ENCODE measurements around the gene SCN8A.
"Not testable (repeated sequence)": the region's sequence is repeated elsewhere in the genome, so short reads cannot be mapped to it uniquely, and the experiment has no call there.

SCN8A gene

GRCh38 chr12:51827925-51828818 is 237.1 kb downstream of the SCN8A start:
- in situ Hi-C loops (cut with MboI; ENCODE audit: low sequenced_read_pairs): no loop called here

- in situ Hi-C loops (cut with MboI; ENCODE audit: low sequenced_read_pairs): no loop called here
These were observed 238.0 kb downstream of the SCN8A start for GRCh38 chr12:51829011-51829481.

DNA sequence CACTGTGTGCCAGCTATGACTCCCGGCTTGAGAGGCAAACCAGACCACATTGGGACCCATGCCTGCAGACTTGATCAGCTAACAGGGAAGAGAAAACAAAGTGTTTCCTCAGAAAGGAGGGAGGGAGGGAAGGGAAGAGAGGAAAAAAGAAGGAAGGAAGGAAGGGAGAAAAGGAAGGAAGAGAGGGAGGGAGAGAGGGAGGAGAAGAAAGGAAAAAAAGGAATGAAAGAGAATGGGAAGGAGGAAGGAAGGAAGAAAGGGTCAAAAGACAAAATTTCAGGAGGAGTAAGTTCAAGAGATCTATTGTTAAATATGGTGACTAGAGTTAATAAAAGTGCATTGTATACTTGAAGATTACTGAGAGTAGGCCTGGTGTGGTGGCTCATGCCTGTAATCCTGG is 238.6 kb downstream of the SCN8A start:
- in situ Hi-C loops (cut with MboI; ENCODE audit: low sequenced_read_pairs): no loop called here

GRCh38 chr12:51831817-51832216 is 240.8 kb downstream of the SCN8A start:
- in situ Hi-C loops (cut with MboI; ENCODE audit: low sequenced_read_pairs): not testable (repeated sequence)

- in situ Hi-C loops (cut with MboI; ENCODE audit: low sequenced_read_pairs): no loop called here
These were observed 241.5 kb downstream of the SCN8A start for GRCh38 chr12:51832354-51833107.

DNA sequence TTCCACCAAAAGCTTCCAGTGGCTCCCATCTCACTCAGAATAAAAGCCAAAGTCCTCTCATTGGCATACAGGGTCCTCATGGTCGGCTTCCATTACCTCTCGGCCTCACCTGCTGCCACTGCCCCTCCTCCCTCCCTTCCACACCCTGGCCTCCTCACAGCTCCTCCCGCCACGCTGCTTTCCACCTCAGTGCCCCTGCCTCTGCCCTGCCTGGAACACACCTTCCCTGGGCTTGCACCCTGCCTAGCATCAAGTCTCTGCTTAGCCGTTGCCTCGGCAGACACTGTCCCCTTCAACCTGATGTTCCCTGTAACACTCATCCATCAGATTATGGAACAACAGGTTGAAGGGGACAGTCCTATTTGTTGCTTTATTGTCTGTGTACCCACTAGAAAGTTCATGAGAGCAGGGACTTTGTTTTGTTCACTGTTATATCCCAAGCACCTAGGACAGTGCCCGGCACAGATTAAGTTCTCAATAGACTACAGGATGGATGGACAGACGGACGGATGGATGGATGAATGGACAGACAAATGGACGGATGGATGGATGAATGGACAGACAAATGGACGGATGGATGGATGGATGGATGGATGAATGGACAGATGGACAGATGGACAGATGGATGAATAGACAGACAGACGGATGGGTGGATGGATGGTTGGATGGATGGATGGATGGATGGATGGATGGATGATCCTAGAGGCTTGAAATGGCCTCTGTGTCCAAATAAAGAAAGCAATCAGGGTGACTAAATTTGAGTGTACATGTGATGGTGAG is 242.6 kb downstream of the SCN8A start:
- in situ Hi-C loops (cut with MboI; ENCODE audit: low sequenced_read_pairs): no loop called here

GRCh38 chr12:51834411-51834810 is 243.4 kb downstream of the SCN8A start:
- in situ Hi-C loops (cut with MboI; ENCODE audit: low sequenced_read_pairs): no loop called here

DNA sequence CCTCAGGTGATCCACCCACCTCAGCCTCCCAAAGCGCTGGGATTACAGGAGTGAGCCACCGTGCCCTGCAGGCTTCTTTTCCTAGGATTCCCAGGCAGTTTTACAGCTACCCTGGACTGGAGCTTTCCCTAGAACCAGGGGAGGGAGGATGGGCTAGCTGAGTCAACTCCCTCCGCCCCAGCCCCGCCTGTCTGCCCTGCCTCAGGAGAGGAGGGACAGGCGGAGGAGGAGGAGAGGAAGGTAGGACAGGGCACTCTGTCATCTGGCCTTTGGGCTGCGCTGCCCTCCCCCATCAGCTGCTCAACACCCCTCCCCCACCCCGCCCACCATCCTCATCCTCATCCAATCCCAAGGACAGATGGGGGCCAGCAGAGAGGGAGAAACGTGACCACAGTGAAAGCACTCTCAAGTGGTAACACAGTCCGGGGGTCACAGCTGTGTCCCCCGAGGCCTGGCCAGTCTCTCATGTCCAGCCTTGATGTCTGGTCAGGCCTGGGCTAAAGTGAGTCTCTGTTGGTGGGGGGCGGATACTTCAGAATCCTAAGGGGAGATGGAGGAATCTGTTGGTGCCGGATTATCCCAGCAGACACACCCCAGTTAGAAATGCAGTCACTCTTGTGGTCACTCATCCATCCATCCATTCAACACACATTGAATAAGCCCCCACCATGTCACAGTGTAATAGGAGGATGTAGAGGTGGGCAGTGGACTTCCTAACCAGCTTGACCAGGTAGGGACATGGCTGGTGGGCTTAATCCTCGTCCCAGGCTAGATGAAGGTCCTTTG is 245.2 kb downstream of the SCN8A start:
- in situ Hi-C loops (cut with MboI; ENCODE audit: low sequenced_read_pairs): no loop called here

- in situ Hi-C loops (cut with MboI; ENCODE audit: low sequenced_read_pairs): no loop called here
These were observed 245.8 kb downstream of the SCN8A start for GRCh38 chr12:51836827-51837173.

DNA sequence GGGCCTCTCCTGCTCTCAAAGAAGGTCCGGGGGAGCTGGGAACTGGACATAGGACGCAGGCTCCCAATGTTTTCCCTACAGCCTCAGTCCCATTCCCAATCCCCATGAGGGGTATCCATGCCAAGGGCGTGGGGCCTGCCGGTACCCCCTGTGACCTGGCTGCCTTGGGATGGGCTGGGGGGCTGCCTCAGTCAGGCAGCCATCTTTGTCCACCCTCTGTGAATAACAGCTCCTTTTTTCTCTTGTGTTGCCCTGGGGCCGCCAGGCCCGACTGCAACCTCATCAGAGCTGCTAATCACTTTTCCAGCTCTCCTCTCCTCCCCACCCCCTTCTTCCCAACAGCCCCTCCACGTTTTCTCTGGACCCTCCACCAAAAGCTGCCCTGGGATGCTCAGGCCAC is 246.3 kb downstream of the SCN8A start:
- in situ Hi-C loops (cut with MboI; ENCODE audit: low sequenced_read_pairs): no loop called here

DNA sequence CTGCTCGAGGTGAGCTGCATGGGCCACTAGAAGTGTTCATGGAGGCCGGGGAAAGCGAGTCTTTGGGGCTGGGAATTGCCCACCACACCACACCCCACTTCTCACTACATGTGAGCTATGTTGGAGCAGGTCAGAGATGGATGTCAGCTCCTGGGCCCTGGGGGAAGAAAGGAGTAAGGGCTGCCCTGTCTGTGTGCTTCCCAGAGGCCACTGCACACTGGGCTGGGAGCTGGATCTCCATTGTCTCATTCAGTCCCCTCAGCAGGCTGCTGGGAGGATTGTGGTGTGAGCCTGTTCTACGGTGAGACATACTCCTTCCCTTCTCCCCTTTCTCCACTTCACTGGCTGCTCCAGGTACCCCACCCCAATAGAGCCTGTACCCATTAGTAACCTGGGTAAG is 247.0 kb downstream of the SCN8A start:
- in situ Hi-C loops (cut with MboI; ENCODE audit: low sequenced_read_pairs): no loop called here

- in situ Hi-C loops (cut with MboI; ENCODE audit: low sequenced_read_pairs): no loop called here
These were observed 247.7 kb downstream of the SCN8A start for GRCh38 chr12:51838762-51839161.

DNA sequence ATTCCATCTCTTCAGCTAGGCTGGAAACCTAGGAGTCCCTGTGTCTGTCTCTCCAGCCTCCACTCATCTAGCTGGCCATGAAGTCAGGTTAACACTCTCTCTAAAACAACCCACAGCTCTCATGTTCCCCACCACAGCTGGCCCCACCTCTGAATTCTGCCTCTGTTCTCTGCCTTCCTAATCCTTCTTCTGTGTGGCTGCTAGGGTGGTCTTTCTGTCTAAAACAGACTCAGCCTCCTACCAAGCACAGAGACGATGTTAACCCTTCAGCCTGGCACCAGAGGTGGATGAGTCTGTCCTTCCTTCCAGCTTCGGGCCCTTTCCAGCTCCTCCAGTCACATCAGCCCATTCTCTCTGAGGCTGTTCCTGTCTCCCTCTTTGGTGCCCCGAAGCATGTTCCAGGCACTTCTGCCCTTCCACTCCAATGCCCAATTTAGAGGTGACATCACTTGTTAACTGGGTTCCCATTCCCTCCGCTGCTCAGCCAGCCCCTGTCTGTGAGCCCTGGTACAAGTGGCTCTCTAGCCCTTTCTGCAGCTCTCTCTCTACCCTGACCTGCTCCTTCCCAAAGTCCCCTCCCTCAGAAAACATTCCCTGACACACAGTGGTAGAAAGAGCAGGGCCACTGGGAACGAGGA is 248.4 kb downstream of the SCN8A start:
- in situ Hi-C loops (cut with MboI; ENCODE audit: low sequenced_read_pairs): no loop called here

DNA sequence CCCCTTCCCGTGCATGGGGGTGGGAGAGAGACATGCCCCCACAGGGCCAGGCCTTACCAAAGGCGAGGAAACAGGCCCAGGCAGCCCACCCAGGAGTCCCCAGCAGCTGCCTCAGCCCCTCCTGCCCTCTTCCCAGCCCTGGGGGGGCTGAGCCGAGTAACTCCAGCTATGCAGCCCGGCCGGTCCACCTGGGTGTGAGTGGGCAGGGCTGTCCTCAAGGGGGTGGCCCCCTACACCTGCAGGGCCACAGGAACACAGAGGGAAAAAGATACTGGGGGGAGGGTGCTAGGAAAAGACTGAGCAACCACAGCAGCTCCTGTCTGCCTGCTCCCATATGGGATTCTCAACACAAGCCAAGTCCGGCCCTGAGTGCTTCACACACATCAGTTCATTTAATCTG is 249.9 kb downstream of the SCN8A start:
- in situ Hi-C loops (cut with MboI; ENCODE audit: low sequenced_read_pairs): no loop called here

DNA sequence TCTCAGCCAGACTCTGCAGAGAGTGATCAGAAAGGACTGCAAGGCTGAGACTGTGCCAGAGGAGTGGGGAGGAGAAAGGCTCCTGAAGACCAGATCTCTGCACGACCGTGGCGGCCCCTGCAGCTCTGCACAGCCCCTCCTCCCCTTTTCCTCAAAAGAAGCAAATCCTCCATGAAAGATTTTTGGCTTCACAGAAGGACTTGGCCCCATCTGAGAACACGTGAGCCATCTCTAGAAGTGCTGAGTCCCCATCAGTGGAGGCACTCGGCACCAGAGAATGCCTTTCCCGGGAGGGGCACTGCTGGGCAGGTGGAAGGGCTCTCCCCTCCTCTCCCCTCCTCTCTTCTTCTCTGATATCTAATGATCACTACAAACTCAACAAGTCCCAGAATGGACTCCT is 250.7 kb downstream of the SCN8A start:
- in situ Hi-C loops (cut with MboI; ENCODE audit: low sequenced_read_pairs): no loop called here

GRCh38 chr12:51844854-51845253 is 253.8 kb downstream of the SCN8A start:
- in situ Hi-C loops (cut with MboI; ENCODE audit: low sequenced_read_pairs): no loop called here

- in situ Hi-C loops (cut with MboI; ENCODE audit: low sequenced_read_pairs): no loop called here
These were observed 254.4 kb downstream of the SCN8A start for GRCh38 chr12:51845482-51845881.

DNA sequence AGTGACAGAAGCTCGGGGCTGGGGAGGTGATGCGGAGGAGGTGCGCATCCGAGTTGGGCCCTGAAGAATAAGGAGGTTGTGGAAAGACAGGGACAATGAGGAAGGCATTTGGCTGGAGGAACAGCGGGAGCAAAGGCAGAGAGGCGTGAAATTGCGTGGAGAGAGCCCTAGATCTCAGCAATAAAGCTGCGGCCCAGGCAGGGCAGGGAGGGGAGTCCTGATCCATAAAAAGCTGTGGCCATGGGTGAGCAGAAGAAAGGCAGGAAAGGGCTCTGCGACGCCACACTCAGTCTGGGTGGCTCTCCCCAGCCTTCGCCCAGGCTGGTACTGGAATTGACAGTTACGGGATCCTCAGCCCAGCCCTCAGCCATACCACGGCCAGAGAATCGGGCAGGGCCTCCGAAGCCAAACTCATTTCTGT is 255.2 kb downstream of the SCN8A start:
- in situ Hi-C loops (cut with MboI; ENCODE audit: low sequenced_read_pairs): no loop called here

DNA sequence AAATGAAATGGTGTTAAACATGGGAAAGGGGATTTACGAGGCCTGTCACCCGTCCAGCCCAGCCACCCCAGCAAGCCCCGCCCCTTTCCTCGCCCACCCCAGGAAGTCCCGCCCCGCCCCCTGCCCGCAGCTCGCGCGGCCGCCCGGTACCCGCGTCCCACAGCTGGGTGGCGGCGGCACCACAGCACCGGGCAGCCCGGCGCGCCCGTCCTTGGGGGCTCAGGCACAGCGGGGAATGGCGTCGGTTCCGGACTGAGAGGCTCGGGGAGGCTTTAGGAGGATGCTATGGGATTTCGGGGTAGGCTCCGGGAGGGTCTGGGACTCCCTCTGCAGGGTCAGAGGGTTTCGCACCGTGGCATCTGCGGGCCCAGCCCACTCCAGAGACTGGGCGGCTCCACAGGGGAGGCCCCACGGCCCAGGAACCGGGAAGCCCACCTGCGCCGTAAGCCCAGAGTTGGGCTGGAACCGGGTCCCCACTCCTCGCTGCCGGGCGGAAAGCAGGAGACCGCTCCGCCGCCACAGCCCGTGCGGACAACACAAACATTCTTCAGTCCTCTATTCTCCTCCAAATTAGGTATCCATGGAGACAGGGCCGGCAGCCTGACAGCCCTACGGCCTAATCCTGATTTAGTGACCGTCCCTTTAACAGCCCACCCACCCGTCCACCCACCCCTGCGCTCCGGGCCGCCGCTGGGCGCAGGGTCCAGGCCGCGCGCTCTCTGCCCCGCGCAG is 256.0 kb downstream of the SCN8A start:
- in situ Hi-C loops (cut with MboI; ENCODE audit: low sequenced_read_pairs): no loop called here

Measured in hTERT RPE-1 (cell line).